Loucy (cell line): Measurements from ENCODE around the gene CEBPB.

Experiments
- H2AFZ ChIP-seq: fragments of 200-600 bp; sonication (generic); 2 replicates; pipeline ENCODE4 v1.6.0; 2016; ENCODE audit warnings: antibody characterized with exemption, mild to moderate bottlenecking, low read length, moderate library complexity
- H3F3A ChIP-seq: fragments of 200-600 bp; 2 replicates; pipeline ENCODE4 v1.6.0; 2016; ENCODE audit warnings: antibody characterized with exemption, low read depth, mild to moderate bottlenecking
- H3K27me3 ChIP-seq: fragments of 200-600 bp; sonication (generic); 2 replicates; pipeline ENCODE4 v1.6.1; 2014; ENCODE audit warnings: low read length, mild to moderate bottlenecking; ENCODE audit not compliant: insufficient read depth, poor library complexity, severe bottlenecking
- H3K36me3 ChIP-seq: fragments of 200-600 bp; sonication (generic); 2 replicates; pipeline ENCODE4 v1.6.1; 2016; ENCODE audit warnings: low read length; ENCODE audit not compliant: insufficient read depth
- H3K4me1 ChIP-seq: fragments of 200-600 bp; sonication (generic); 2 replicates; pipeline ENCODE4 v1.5.1; 2014; ENCODE audit warnings: low read length, mild to moderate bottlenecking; ENCODE audit not compliant: insufficient read depth, poor library complexity, severe bottlenecking
- H3K4me2 ChIP-seq: fragments of 200-600 bp; sonication (generic); 2 replicates; pipeline ENCODE4 v1.6.0; 2014; ENCODE audit warnings: antibody characterized with exemption, low read length, low read depth, mild to moderate bottlenecking; ENCODE audit not compliant: poor library complexity, severe bottlenecking
- H3K4me3 ChIP-seq: fragments of 200-600 bp; sonication (generic); 2 replicates; pipeline ENCODE4 v1.5.1; 2014; ENCODE audit warnings: low read length, mild to moderate bottlenecking, mixed read lengths; ENCODE audit not compliant: poor library complexity, severe bottlenecking
- H3K79me2 ChIP-seq: fragments of 200-600 bp; sonication (generic); 2 replicates; pipeline ENCODE4 v1.6.1; 2014; ENCODE audit warnings: low read length; ENCODE audit not compliant: insufficient read depth
- H3K9ac ChIP-seq: fragments of 200-600 bp; sonication (generic); 2 replicates; pipeline ENCODE4 v1.6.0; 2014; ENCODE audit warnings: mild to moderate bottlenecking, low read depth, low read length, moderate library complexity; ENCODE audit not compliant: poor library complexity, severe bottlenecking
- H3K9me2 ChIP-seq: fragments of 200-600 bp; sonication (generic); replicated peaks from 2 replicates; pipeline ENCODE4 v1.6.1; 2016; ENCODE audit warnings: low read depth, low read length, mixed read lengths
- H3K9me3 ChIP-seq: fragments of 200-600 bp; sonication (generic); 2 replicates; pipeline ENCODE4 v1.6.1; 2014; ENCODE audit warnings: mild to moderate bottlenecking, antibody characterized with exemption, low read length, low read depth; ENCODE audit not compliant: insufficient read depth
- H4K20me1 ChIP-seq: fragments of 200-600 bp; sonication (generic); 2 replicates; pipeline ENCODE4 v1.6.0; 2014; ENCODE audit warnings: antibody characterized with exemption, low read length, mild to moderate bottlenecking; ENCODE audit not compliant: insufficient read depth, poor library complexity, severe bottlenecking
- CTCF ChIP-seq: fragments of 200-600 bp; sonication (generic); conservative IDR thresholded peaks from 2 replicates; pipeline ENCODE4 v1.5.1; 2014; ENCODE audit warnings: mild to moderate bottlenecking, antibody characterized with exemption, low read length
- EZH2phosphoT487 ChIP-seq: fragments of 200-600 bp; IDR thresholded peaks from 2 replicates; pipeline ENCODE4 v1.6.1; 2018; ENCODE audit warnings: antibody characterized with exemption, mild to moderate bottlenecking, moderate library complexity, borderline replicate concordance

CEBPB gene

GRCh38 chr20:50196896-50197295, 6.3 kb downstream of the CEBPB start:
- no peak overlapping the region for H3K4me2 ChIP-seq
- H3F3A ChIP-seq: no peaks in the 10 kb centered on the region
- TF ChIP-seq EZH2phosphoT487 (no peak), CTCF (no peak)
- no peaks in the 10 kb centered on the region for H3K9me3 ChIP-seq
- no peaks in the 10 kb centered on the region for H3K36me3 ChIP-seq
- H2AFZ ChIP-seq: no peak overlapping the region
- no peaks in the 10 kb centered on the region for H3K27me3 ChIP-seq
- peaks cover 13% of the 10 kb centered on the region for H4K20me1 ChIP-seq
- no peaks in the 10 kb centered on the region for H3K9me2 ChIP-seq
- H3K79me2 ChIP-seq: peaks cover 20% of the 10 kb centered on the region
- H3K9ac ChIP-seq: no peak overlapping the region
- peaks cover 15% of the 10 kb centered on the region for H3K4me1 ChIP-seq
- no peak overlapping the region for H3K4me3 ChIP-seq

- no peaks in the 10 kb centered on the region for H3K27me3 ChIP-seq
- no peaks in the 10 kb centered on the region for H3K9me3 ChIP-seq
- H3F3A ChIP-seq: no peaks in the 10 kb centered on the region
- H3K4me3 ChIP-seq: no peak overlapping the region
- no peak overlapping the region for H3K9ac ChIP-seq
- peaks cover 18% of the 10 kb centered on the region for H3K79me2 ChIP-seq
- no peaks in the 10 kb centered on the region for H3K36me3 ChIP-seq
- H3K4me1 ChIP-seq: peaks cover 11% of the 10 kb centered on the region
- no peak overlapping the region for H3K4me2 ChIP-seq
- H3K9me2 ChIP-seq: no peaks in the 10 kb centered on the region
- peaks cover 10% of the 10 kb centered on the region for H4K20me1 ChIP-seq
- TF ChIP-seq CTCF: no peak
- no peak for TF ChIP-seq EZH2phosphoT487
- no peak overlapping the region for H2AFZ ChIP-seq
Observed at GRCh38 chr20:50197463-50198179, 7.0 kb downstream of the CEBPB start.

GRCh38 chr20:50198180-50198666, 7.6 kb downstream of the CEBPB start:
- no peaks in the 10 kb centered on the region for H3K36me3 ChIP-seq
- peaks cover 12% of the 10 kb centered on the region for H3K79me2 ChIP-seq
- no peaks in the 10 kb centered on the region for H3F3A ChIP-seq
- H3K4me2 ChIP-seq: no peak overlapping the region
- H3K27me3 ChIP-seq: no peaks in the 10 kb centered on the region
- H3K9me2 ChIP-seq: no peaks in the 10 kb centered on the region
- TF ChIP-seq EZH2phosphoT487 (no peak), CTCF (no peak)
- no peak overlapping the region for H3K9ac ChIP-seq
- no peak overlapping the region for H2AFZ ChIP-seq
- H4K20me1 ChIP-seq: peaks cover 4% of the 10 kb centered on the region
- H3K4me1 ChIP-seq: peaks cover 5% of the 10 kb centered on the region
- H3K4me3 ChIP-seq: no peak overlapping the region
- no peaks in the 10 kb centered on the region for H3K9me3 ChIP-seq
